Activated T-cell treated with anti-CD3 and anti-CD28 coated beads for 1 hour (primary cell): ENCODE results near the gene SCD5.

Experiments
- DNase-seq: peaks from one replicate; pipeline ENCODE4 v3.0.0-alpha.2; 2020; ENCODE audit warnings: low read depth

The SCD5 gene

GRCh38 chr4:82588771-82589270 lies 209.8 kb downstream of the SCD5 start:
- no peak for DNase-seq

- no peak for DNase-seq
Observed at GRCh38 chr4:82587826-82588540, 210.6 kb downstream of the SCD5 start.

- no peak for DNase-seq
Observed at GRCh38 chr4:82585690-82586435, 212.7 kb downstream of the SCD5 start.

- DNase-seq = no peak
Observed at GRCh38 chr4:82584931-82585330, 213.7 kb downstream of the SCD5 start.

- DNase-seq = no peak
Observed at GRCh38 chr4:82583897-82584587, 214.6 kb downstream of the SCD5 start.

- no peak for DNase-seq
Observed at GRCh38 chr4:82579932-82580331, 218.7 kb downstream of the SCD5 start.
